HFF-Myc (cell line): ENCODE results near the gene ZBTB32.

Experiments used
- DNase-seq: peaks from one replicate; pipeline ENCODE4 v3.0.0-alpha.2; 2011; ENCODE audit warnings: low read depth; ENCODE audit errors: extremely low read depth
- H3K4me3 ChIP-seq: replicated peaks from 2 replicates; pipeline ENCODE4 v1.5.1; 2011; ENCODE audit warnings: low read depth, mild to moderate bottlenecking, control low read depth, low read length
- CTCF ChIP-seq: IDR thresholded peaks from 2 replicates; pipeline ENCODE4 v1.5.1; 2012; ENCODE audit warnings: mild to moderate bottlenecking, low read depth, low read length, control low read depth; ENCODE audit errors: missing control alignments

The ZBTB32 gene

GRCh38 chr19:35738021-35738886 lies 33.9 kb downstream of the ZBTB32 start:
- TF ChIP-seq CTCF: no peak
- no peak overlapping the region for H3K4me3 ChIP-seq
- DNase-seq: no peak

- H3K4me3 ChIP-seq: no peak overlapping the region
- DNase-seq: no peak
- no peak for TF ChIP-seq CTCF
Measured at GRCh38 chr19:35738887-35739229, 34.5 kb downstream of the ZBTB32 start.

GRCh38 chr19:35739275-35740107 lies 35.1 kb downstream of the ZBTB32 start:
- no peak for TF ChIP-seq CTCF
- H3K4me3 ChIP-seq: peak overlapping the region; percentile 53
- no peak for DNase-seq

- peak overlapping the region; percentile 53 for H3K4me3 ChIP-seq
- no peak for DNase-seq
- TF ChIP-seq CTCF: no peak
Measured at GRCh38 chr19:35740108-35740422, 35.7 kb downstream of the ZBTB32 start.

GRCh38 chr19:35740423-35741202 lies 36.3 kb downstream of the ZBTB32 start:
- no peak for TF ChIP-seq CTCF
- peak; percentile 87 for DNase-seq
- peak overlapping the region; percentile 53 for H3K4me3 ChIP-seq

- peak overlapping the region; percentile 53 for H3K4me3 ChIP-seq
- DNase-seq: no peak
- no peak for TF ChIP-seq CTCF
Measured at GRCh38 chr19:35741203-35741515, 36.8 kb downstream of the ZBTB32 start.
